Tibial nerve (tissue), 4 donors: Measurements from ENCODE around the gene MAD2L2.

ENCODE experiments used
- EP300 ChIP-seq, 2 donors: sonication (generic); formaldehyde crosslinking; IDR thresholded peaks; one replicate each; pipeline ENCODE4 v1.6.1; 2017; ENCODE audit warnings: antibody characterized with exemption in 2 of 2, mild to moderate bottlenecking in 1 of 2
- POLR2A ChIP-seq, 2 donors: fragments of 450-650 bp; IDR thresholded peaks; one replicate each; pipeline ENCODE4 v1.6.1; 2017; ENCODE audit warnings: antibody characterized with exemption in 2 of 2, mild to moderate bottlenecking in 2 of 2, moderate library complexity in 2 of 2
- TF ChIP-seq, protein P1 (sequence below), 5 experiments: fragments of 200-600 bp in 3 of 5; fragments of 450-650 bp in 2 of 5; sonication (generic) in 3 of 5; IDR thresholded peaks; one replicate each; pipeline ENCODE4 v1.5.1; 2016 to 2019; ENCODE audit warnings: antibody characterized with exemption in 5 of 5, mild to moderate bottlenecking in 3 of 5, moderate library complexity in 2 of 5

DNA sequence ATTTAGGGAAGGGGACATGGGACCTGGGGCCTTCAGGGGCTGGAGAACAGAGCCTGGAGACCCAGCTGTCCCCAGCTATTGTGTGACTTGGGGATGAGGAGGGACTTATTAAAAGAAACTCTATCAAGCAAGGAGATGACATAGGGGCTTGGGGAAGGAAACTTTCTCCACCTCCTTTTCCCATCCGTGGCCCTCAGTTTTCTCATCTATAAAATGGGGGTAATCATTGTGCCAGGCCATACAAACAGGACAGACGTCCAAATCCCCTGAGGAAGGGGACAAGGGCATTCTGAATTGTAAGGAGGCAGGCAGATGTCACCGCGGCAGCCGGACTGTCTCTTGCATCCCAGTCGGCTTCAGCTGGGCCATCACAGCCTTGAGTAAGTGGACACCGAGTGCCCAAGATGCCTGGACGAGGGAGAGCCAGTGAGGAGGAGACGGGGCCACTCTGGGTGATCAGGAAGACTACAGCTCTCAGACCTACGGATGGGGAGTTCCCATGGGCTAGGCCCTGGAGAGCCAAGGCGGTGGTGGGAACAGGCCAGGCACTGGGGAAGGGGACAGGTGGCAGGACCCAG lies 28.7 kb downstream of the MAD2L2 start:
- TF ChIP-seq, protein P1, sequence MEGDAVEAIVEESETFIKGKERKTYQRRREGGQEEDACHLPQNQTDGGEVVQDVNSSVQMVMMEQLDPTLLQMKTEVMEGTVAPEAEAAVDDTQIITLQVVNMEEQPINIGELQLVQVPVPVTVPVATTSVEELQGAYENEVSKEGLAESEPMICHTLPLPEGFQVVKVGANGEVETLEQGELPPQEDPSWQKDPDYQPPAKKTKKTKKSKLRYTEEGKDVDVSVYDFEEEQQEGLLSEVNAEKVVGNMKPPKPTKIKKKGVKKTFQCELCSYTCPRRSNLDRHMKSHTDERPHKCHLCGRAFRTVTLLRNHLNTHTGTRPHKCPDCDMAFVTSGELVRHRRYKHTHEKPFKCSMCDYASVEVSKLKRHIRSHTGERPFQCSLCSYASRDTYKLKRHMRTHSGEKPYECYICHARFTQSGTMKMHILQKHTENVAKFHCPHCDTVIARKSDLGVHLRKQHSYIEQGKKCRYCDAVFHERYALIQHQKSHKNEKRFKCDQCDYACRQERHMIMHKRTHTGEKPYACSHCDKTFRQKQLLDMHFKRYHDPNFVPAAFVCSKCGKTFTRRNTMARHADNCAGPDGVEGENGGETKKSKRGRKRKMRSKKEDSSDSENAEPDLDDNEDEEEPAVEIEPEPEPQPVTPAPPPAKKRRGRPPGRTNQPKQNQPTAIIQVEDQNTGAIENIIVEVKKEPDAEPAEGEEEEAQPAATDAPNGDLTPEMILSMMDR (IDR thresholded peaks at IDR 0.05): no peak
- TF ChIP-seq POLR2A (IDR thresholded peaks at IDR 0.05) (no peak), EP300 (IDR thresholded peaks at IDR 0.05) (no peak)
